HG02938 (cell line): ENCODE measurements around the gene STARD8.

ENCODE experiments used
- ATAC-seq: cut with Tn5 transposase; IDR thresholded peaks from one replicate; pipeline ENCODE4 v1.9.1; 2021; ENCODE audit warnings: mild to moderate bottlenecking, moderate library complexity; ENCODE audit not compliant: unreplicated experiment

STARD8 gene

GRCh38 chrX:68710870-68711576, 63.6 kb downstream of the STARD8 start:
- ATAC-seq: no peak

DNA sequence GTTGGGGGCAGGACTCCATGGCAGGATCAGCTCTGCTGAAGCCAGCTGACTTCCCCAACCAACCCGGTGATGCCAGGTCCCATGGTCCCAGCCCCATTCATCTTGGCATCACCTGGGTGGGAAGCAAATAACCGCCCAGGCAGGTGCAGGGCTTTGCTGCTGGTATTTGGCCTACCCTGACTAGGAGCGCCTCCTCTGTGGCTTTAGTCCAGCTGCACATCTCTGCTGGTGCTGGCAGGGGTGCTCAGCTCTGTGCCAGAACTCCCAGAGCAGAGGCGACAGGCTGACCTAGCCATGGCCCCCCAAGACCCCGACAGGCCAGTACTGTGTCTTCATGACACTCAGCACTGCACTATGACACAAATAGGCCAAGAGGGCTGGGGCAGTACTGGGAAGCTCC, 64.4 kb downstream of the STARD8 start:
- no peak for ATAC-seq

DNA sequence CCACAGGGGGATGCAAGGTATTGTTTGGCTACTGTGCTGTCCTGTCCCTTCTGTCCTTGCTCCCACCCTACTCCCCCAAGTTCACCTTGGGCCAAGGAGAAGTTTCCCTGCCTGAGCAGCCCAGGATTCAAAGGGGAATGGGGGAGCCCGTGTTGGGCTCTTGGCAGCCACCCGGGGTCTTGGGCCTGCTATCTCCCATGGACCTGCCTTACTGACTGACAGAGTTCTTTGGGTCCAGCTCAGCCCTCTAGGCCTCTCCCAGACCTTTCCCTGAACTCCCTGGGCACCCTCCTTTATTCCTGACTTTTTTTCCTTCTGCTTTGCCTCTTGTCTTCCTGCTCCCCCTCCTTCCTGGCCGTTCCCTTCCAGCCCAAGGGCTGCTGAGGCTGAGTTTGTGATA, 67.4 kb downstream of the STARD8 start:
- no peak for ATAC-seq

- ATAC-seq: no peak
Measured at GRCh38 chrX:68717196-68717595, 69.7 kb downstream of the STARD8 start.

- no peak for ATAC-seq
Measured at GRCh38 chrX:68717663-68718442, 70.4 kb downstream of the STARD8 start.

GRCh38 chrX:68718443-68718820, 71.0 kb downstream of the STARD8 start:
- no peak for ATAC-seq

DNA sequence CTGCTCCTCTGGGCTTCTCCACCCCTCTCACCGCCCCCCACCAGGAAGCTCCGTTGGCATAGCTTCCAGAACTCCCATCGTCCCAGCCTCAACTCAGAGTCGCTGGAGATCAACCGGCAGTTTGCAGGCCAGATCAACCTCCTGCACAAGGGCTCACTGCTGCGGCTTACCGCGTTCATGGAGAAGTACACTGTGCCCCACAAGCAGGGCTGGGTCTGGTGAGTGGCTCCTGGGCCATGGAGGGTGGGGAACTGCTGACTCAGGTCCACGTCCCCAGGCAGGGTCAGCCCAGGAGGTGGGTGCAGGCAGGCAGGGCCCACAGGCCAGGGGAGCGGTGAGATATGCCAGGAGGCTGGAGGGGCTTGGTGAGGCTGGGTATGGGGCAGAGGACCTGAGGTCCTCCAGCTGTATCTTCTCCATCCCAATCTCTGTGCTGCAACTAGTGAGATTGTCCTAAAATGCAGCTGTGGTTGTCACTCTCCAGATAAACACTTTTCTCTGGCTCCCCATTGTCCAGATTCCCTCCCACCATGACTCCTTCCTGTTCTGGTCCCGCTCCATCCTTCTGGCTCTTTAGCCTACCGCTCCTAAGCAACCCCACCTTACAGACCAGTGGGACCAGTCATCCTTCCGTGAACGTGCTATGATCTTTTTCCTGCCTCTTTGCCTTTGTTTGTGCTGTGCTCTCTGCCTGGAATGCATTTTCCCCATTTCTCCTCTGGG, 71.9 kb downstream of the STARD8 start:
- no peak for ATAC-seq

DNA sequence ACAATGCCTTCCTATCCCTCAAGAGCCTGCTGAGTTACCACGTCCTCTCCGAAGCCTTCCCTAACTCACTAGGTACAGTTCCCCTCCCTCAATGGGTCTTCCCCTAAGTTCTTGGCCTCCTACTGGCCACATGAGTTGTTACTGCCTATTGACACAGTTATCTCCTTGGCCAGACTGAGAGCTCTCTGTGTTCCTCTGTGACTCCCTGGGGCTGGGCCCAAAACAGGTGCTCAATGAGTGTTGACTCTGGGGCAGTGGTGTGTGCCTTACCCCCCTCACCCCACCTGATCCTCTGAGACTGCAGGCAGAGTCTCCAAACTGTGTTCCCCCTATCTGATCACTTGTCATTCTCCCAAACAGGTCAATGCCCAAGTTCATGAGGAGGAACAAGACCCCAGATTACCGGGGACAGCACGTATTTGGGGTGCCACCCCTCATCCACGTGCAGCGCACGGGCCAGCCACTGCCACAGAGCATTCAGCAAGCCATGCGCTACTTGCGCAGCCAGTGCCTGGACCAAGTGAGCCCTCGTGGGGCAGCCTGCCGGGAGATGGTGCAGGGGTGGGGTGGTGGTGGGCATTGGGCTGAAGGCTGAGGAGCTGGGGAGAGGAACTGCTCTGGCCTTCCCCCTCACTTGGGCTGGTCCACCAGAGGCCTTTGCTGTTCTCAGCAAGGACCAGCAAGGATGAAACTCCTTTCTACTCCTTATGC, 72.6 kb downstream of the STARD8 start:
- no peak for ATAC-seq

- no peak for ATAC-seq
Measured at GRCh38 chrX:68720851-68721250, 73.4 kb downstream of the STARD8 start.

GRCh38 chrX:68721546-68721945, 74.1 kb downstream of the STARD8 start:
- no peak for ATAC-seq

- ATAC-seq: no peak
Measured at GRCh38 chrX:68721991-68722860, 74.8 kb downstream of the STARD8 start.

DNA sequence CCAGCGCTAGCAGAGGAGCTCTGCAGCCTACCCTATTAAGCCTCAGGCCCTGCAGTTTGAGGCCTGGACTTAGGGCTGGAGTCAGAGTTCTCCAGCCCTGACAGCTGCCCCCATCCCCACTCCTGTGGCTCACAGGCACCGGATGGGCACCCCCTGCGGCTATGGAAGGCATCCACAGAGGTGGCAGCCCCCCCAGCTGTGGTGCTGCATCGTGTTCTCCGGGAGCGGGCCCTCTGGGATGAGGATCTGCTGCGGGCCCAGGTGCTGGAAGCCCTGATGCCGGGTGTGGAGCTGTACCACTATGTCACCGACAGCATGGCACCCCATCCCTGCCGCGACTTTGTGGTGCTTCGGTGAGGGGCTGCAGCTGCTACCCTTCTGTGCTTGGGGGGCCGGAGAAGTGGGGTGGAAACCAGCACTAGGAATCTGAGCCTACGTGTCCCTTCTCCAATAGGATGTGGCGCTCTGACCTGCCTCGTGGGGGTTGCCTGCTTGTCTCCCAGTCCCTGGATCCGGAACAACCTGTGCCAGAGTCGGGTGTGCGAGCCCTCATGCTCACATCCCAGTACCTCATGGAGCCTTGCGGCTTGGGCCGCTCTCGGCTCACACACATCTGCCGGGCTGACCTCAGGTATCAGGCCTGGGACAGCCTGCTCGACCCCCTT, 76.2 kb downstream of the STARD8 start:
- ATAC-seq: no peak

DNA sequence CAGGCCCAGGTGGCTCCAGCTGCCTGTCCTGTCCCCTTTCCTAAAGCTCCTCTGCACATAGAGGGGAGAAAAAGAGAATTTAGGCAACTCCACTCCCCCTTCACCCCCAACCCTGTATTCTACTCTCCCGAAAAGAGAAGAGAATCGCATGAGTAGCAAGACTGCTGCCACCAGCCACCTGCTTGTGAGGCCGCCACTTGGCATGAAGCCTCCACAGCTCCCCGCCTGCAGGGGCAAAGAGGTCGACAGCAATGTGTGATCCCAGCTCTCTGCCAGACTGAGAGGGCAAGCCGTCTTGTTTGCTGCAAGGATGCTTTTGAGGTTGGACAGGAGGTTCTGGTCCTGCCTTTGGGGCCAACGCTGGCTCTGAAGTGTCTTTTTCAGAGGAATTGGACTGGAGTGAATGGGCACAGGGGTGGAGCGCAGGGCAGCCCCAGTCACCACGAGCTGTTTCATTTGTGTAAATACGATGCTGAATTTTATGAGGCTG, 77.1 kb downstream of the STARD8 start:
- ATAC-seq: no peak

DNA sequence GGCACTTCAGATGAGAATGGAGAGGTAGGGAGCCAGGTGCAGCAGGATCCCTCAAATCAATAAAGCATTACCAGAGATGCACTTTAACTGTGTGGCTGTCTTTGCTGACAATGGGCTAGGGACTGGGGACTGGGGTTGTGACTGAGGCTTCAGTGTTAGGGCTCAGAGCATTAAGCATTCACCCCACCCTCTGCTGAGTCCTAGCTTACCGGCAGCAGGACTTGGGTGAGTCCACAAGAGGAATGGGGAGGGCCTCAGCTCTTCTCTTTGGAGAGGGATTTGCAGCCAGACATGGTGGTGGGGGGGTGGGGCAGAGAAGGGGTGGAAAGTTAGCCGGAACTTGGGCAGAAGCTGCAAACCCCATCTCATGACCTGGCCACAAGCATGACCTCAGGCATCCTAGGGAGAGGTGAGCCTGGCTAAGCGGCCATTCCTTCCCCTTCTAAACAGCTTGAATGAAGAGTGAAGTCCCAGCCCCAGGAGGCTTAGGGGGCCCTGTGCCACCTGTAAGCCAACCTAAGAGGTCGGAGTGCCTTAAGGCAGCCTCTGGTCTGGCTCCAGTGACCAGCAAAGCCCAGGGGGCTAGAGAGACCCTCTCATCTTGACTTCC, 78.4 kb downstream of the STARD8 start:
- ATAC-seq: no peak

DNA sequence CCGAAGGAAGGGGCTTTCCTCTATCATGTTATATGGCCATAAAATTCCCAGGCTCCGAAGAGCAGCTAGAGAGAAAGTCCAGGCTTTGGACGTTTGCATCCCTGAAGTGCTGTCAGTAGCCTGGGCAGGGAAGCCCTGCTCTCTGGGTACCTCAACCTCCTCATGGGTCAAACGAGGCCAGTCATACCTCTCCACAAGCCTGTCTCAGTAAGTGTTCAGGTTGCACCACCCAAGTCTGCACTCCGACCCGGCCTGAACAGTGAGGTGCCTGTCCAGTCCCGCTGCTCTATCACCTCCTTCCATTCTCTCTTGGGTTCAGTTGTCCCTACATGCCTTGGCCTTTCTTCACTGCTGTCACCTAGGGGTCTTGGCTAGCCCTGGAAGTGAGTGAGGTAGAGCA, 78.9 kb downstream of the STARD8 start:
- no peak for ATAC-seq

- no peak for ATAC-seq
Measured at GRCh38 chrX:68727696-68728095, 80.2 kb downstream of the STARD8 start.

GRCh38 chrX:68728186-68728585, 80.7 kb downstream of the STARD8 start:
- ATAC-seq: no peak

DNA sequence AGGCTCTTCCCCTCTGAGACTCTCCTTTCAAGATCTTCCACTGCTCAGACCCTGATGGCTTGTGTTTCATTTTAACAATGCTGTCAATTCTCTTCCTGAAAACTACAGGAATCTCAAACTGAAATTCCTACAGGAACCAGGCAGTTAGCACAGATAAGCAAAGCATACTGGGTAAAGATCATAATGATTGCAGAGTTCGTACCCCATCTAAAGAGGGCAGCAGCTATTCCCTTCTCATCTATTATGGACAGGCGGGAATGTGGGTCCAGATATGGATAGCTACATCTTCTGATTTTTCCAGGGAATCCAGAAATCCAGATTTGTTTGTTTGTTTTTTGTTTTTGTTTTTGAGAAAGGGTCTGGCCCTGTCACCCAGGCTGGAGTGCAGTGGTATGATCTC, 83.8 kb downstream of the STARD8 start:
- no peak for ATAC-seq

DNA sequence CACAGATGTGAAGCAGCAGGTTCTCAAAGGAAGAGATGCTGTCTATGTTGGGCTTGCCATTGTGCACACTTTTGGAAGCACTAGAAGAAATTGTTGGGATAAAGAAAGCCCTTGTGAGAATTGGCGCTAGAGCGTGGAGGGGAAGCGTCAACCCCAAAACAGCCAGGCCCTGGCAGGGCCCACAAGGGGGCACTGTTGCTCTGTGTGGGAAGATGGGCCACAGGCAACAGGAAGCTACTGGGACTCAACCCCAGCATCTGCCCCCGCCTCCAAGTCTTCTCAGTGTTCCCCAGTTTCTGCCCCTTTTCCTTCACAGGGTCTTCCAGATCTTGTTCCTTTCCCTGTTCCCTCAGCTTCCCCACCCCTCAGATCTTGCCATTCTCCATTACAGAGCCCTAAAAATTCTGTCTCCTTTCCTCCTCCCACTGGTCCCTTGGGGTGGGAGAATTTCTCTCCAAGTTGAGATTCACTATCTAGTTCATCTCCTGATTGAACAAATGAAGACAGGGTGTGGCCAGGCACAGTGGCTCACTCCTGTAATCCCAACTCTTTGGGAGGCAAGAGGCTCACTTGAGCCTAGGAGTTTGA, 85.5 kb downstream of the STARD8 start:
- no peak for ATAC-seq
